Colon (tissue), 2 donors: ENCODE measurements around the gene SYNGAP1.
"Not testable (repeated sequence)": the region's sequence is repeated elsewhere in the genome, so short reads cannot be mapped to it uniquely, and the experiment has no call there.

Experiments used
- FAIRE-seq: peaks from 2 replicates; lab custom pipeline; 2012; peaks lifted over from hg19 to GRCh38; lab: Jason Lieb, UNC
- donor health status: control.
- donor health status: control.

SYNGAP1 gene

GRCh38 chr6:33477864-33478263, 58.0 kb downstream of the SYNGAP1 start:
- FAIRE-seq = no peak

- no peak for FAIRE-seq
These were observed 61.3 kb downstream of the SYNGAP1 start for GRCh38 chr6:33481192-33481591.

GRCh38 chr6:33482620-33483019, 62.8 kb downstream of the SYNGAP1 start:
- not testable (repeated sequence) for FAIRE-seq

- no peak for FAIRE-seq
These were observed 63.8 kb downstream of the SYNGAP1 start for GRCh38 chr6:33483678-33484077.

GRCh38 chr6:33484673-33485262, 64.9 kb downstream of the SYNGAP1 start:
- FAIRE-seq = not testable (repeated sequence)

GRCh38 chr6:33485680-33486079, 65.8 kb downstream of the SYNGAP1 start:
- FAIRE-seq = not testable (repeated sequence)

- no peak for FAIRE-seq
These were observed 68.5 kb downstream of the SYNGAP1 start for GRCh38 chr6:33488339-33488738.

GRCh38 chr6:33490198-33490597, 70.3 kb downstream of the SYNGAP1 start:
- no peak for FAIRE-seq

GRCh38 chr6:33490621-33491020, 70.8 kb downstream of the SYNGAP1 start:
- FAIRE-seq = no peak

- FAIRE-seq = no peak
These were observed 72.2 kb downstream of the SYNGAP1 start for GRCh38 chr6:33492093-33492492.

- no peak for FAIRE-seq
These were observed 77.3 kb downstream of the SYNGAP1 start for GRCh38 chr6:33497157-33497556.

GRCh38 chr6:33502486-33502885, 82.6 kb downstream of the SYNGAP1 start:
- no peak for FAIRE-seq

GRCh38 chr6:33504486-33504885, 84.6 kb downstream of the SYNGAP1 start:
- no peak for FAIRE-seq
